ENCODE data around the gene KCP.

KCP gene

GRCh38 chr7:128881458-128882125 lies 28.9 kb downstream of the KCP start:
- DNase-seq (ENCODE audit: low read depth) = no peak
- H3K4me3 ChIP-seq (ENCODE audit: low read depth, low read length) = no peak overlapping the region

GRCh38 chr7:128880791-128881457 lies 29.6 kb downstream of the KCP start:
- no peak for TF ChIP-seq MYC (IDR thresholded peaks at IDR 0.05; ENCODE audit: low read depth, low read length)
- no peak for TF ChIP-seq CTCF (IDR thresholded peaks at IDR 0.05; ENCODE audit: low read depth, low read length)
- no peak for TF ChIP-seq POLR2A (IDR thresholded peaks at IDR 0.05; ENCODE audit: extremely low read depth, insufficient read length)
- no peak for TF ChIP-seq MAX (IDR thresholded peaks at IDR 0.05; ENCODE audit: low read depth, low read length)
- no peak overlapping the region for H3K4me3 ChIP-seq (ENCODE audit: low read depth, low read length)
- no peak for DNase-seq (ENCODE audit: low read depth)

More at GRCh38 chr7:128881458-128882125, 28.9 kb downstream of the KCP start:
- TF ChIP-seq POLR2A (IDR thresholded peaks at IDR 0.05; ENCODE audit: extremely low read depth, insufficient read length) (no peak), MAX (IDR thresholded peaks at IDR 0.05; ENCODE audit: low read depth, low read length) (no peak), CTCF (IDR thresholded peaks at IDR 0.05; ENCODE audit: low read depth, low read length) (no peak), MYC (IDR thresholded peaks at IDR 0.05; ENCODE audit: low read depth, low read length) (no peak)

GRCh38 chr7:128879939-128880746 lies 30.4 kb downstream of the KCP start:
- no peak overlapping the region for H3K4me3 ChIP-seq (ENCODE audit: low read depth, low read length)
- DNase-seq (ENCODE audit: low read depth) = peak; percentile 71
- no peak for TF ChIP-seq MYC (IDR thresholded peaks at IDR 0.05; ENCODE audit: low read depth, low read length)
- TF ChIP-seq CTCF (IDR thresholded peaks at IDR 0.05; ENCODE audit: low read depth, low read length) = peak; percentile 82

GRCh38 chr7:128879461-128879938 lies 31.0 kb downstream of the KCP start:
- no peak overlapping the region for H3K4me3 ChIP-seq (ENCODE audit: low read depth, low read length)
- DNase-seq (ENCODE audit: low read depth) = no peak
- no peak for TF ChIP-seq POLR2A (IDR thresholded peaks at IDR 0.05; ENCODE audit: extremely low read depth, insufficient read length)
- TF ChIP-seq MYC (IDR thresholded peaks at IDR 0.05; ENCODE audit: low read depth, low read length) = no peak
- no peak for TF ChIP-seq MAX (IDR thresholded peaks at IDR 0.05; ENCODE audit: low read depth, low read length)
- no peak for TF ChIP-seq CTCF (IDR thresholded peaks at IDR 0.05; ENCODE audit: low read depth, low read length)

GRCh38 chr7:128878226-128879105 lies 32.0 kb downstream of the KCP start:
- TF ChIP-seq MAX (IDR thresholded peaks at IDR 0.05; ENCODE audit: low read depth, low read length) = no peak
- no peak for TF ChIP-seq MYC (IDR thresholded peaks at IDR 0.05; ENCODE audit: low read depth, low read length)
- no peak for TF ChIP-seq CTCF (IDR thresholded peaks at IDR 0.05; ENCODE audit: low read depth, low read length)
- TF ChIP-seq POLR2A (IDR thresholded peaks at IDR 0.05; ENCODE audit: extremely low read depth, insufficient read length) = no peak
- H3K4me3 ChIP-seq (ENCODE audit: low read depth, low read length) = no peak overlapping the region
- no peak for DNase-seq (ENCODE audit: low read depth)

Data from NB4 (cell line).